ENCODE data around the gene FADD. TPM values are rescaled to one million over a fixed set of nuclear protein-coding genes. Genes with fewer than 3 reads are reported as not detected.
"Not testable (repeated sequence)": the region's sequence is repeated elsewhere in the genome, so short reads cannot be mapped to it uniquely, and the experiment has no call there.

The FADD gene
- total RNA-seq, 6 donors from 2014 or later, result 13.6 to 30.1 (median 23.0) TPM

GRCh38 chr11:70192666-70193410 is 10.3 kb upstream of the FADD start:
- WGBS, 2 donors, result 55 to 73% methylated on average over 9 to 15 of the region's 15 CpGs
- Histone ChIP-seq H3K4me1 (peaks cover 0 to 6% (median 0%) of the 10 kb centered on the region in 4 donors), H3K27ac (no peak overlapping the region), H3K4me3 (no peak overlapping the region), H3K9me3 (no peaks in the 10 kb centered on the region), H3K36me3 (no peaks in the 10 kb centered on the region), H3K27me3 (no peaks in the 10 kb centered on the region)
- no peak for ATAC-seq (ENCODE audit: low FRiP score in 2 of 2)
- DNase-seq, result no peak
- TF ChIP-seq POLR2AphosphoS5 (IDR thresholded peaks at IDR 0.05) (peak in 1 of 2 donors; percentile 44), POLR2A (IDR thresholded peaks at IDR 0.05) (no peak), EP300 (IDR thresholded peaks at IDR 0.05) (no peak)

- 83 to 85% methylated on average over 7 of the region's 7 CpGs for WGBS, 2 donors
- Histone ChIP-seq H3K4me1 (peaks cover 0 to 6% (median 0%) of the 10 kb centered on the region in 4 donors), H3K27ac (no peak overlapping the region), H3K36me3 (no peaks in the 10 kb centered on the region), H3K27me3 (no peaks in the 10 kb centered on the region), H3K9me3 (no peaks in the 10 kb centered on the region), H3K4me3 (no peak overlapping the region)
- TF ChIP-seq CTCF (IDR thresholded peaks at IDR 0.05) (no peak), EP300 (IDR thresholded peaks at IDR 0.05) (no peak), POLR2A (IDR thresholded peaks at IDR 0.05) (no peak), POLR2AphosphoS5 (IDR thresholded peaks at IDR 0.05) (no peak)
- DNase-seq (no peak), ATAC-seq (ENCODE audit: low FRiP score in 2 of 2) (no peak)
Measured at GRCh38 chr11:70193411-70194292, 9.4 kb upstream of the FADD start.

GRCh38 chr11:70194792-70195791 is 8.0 kb upstream of the FADD start:
- H3K27ac ChIP-seq, result no peak overlapping the region
- no peak for DNase-seq
- no peak for ATAC-seq (ENCODE audit: low FRiP score in 2 of 2)
- no peaks in the 10 kb centered on the region for H3K36me3 ChIP-seq
- H3K4me3 ChIP-seq, result no peak overlapping the region
- no peaks in the 10 kb centered on the region for H3K27me3 ChIP-seq
- TF ChIP-seq POLR2AphosphoS5 (IDR thresholded peaks at IDR 0.05), result no peak
- TF ChIP-seq EP300 (IDR thresholded peaks at IDR 0.05), result no peak
- TF ChIP-seq POLR2A (IDR thresholded peaks at IDR 0.05), result no peak
- no peak for TF ChIP-seq CTCF (IDR thresholded peaks at IDR 0.05)
- peaks cover 0 to 6% (median 0%) of the 10 kb centered on the region in 4 donors for H3K4me1 ChIP-seq
- H3K9me3 ChIP-seq, result no peaks in the 10 kb centered on the region
- WGBS, 2 donors, result 77 to 78% methylated on average over 3 of the region's 3 CpGs

- TF ChIP-seq CTCF (IDR thresholded peaks at IDR 0.05) (no peak), POLR2A (IDR thresholded peaks at IDR 0.05) (no peak), EP300 (IDR thresholded peaks at IDR 0.05) (no peak), POLR2AphosphoS5 (IDR thresholded peaks at IDR 0.05) (no peak)
- DNase-seq (no peak), ATAC-seq (ENCODE audit: low FRiP score in 2 of 2) (no peak)
Measured at GRCh38 chr11:70200212-70200844, 2.8 kb upstream of the FADD start.

GRCh38 chr11:70201047-70201446 is 2.0 kb upstream of the FADD start:
- H3K4me3 ChIP-seq; H3K27ac ChIP-seq; DNase-seq; H3K27me3 ChIP-seq; ATAC-seq (ENCODE audit: low FRiP score in 2 of 2); H3K9me3 ChIP-seq; H3K36me3 ChIP-seq: not testable (repeated sequence)
- H3K4me1 ChIP-seq, result peaks cover 17 to 33% (median 22%) of the 10 kb centered on the region in 4 donors
- 89 to 100% methylated on average over 3 of the region's 3 CpGs for WGBS, 2 donors

More at GRCh38 chr11:70200212-70200844, 2.8 kb upstream of the FADD start:
- H3K27me3 ChIP-seq, result no peaks in the 10 kb centered on the region
- 84 to 85% methylated on average over 7 to 10 of the region's 10 CpGs for WGBS, 2 donors
- H3K36me3 ChIP-seq, result peaks cover 0 to 4% (median 0%) of the 10 kb centered on the region in 4 donors
- no peaks in the 10 kb centered on the region for H3K9me3 ChIP-seq
- peaks cover 16 to 30% (median 21%) of the 10 kb centered on the region in 4 donors for H3K4me1 ChIP-seq
- no peak overlapping the region for H3K27ac ChIP-seq
- H3K4me3 ChIP-seq, result no peak overlapping the region
